HG02884 (cell line): Measurements from ENCODE around the gene ISOC2.
"Not testable (repeated sequence)": the region's sequence is repeated elsewhere in the genome, so short reads cannot be mapped to it uniquely, and the experiment has no call there.

ENCODE experiments used
- ATAC-seq: cut with Tn5 transposase; IDR thresholded peaks from one replicate; pipeline ENCODE4 v1.9.1; 2021; ENCODE audit warnings: mild to moderate bottlenecking, moderate library complexity; ENCODE audit not compliant: unreplicated experiment

Gene ISOC2

GRCh38 chr19:55460670-55461258, 678 bp downstream of the ISOC2 start:
- ATAC-seq: no peak

- ATAC-seq: no peak
These were observed 1.3 kb downstream of the ISOC2 start for GRCh38 chr19:55459950-55460657.

GRCh38 chr19:55459551-55459949, 1.9 kb downstream of the ISOC2 start:
- ATAC-seq: no peak

GRCh38 chr19:55457683-55458457, 3.6 kb downstream of the ISOC2 start:
- no peak for ATAC-seq

DNA sequence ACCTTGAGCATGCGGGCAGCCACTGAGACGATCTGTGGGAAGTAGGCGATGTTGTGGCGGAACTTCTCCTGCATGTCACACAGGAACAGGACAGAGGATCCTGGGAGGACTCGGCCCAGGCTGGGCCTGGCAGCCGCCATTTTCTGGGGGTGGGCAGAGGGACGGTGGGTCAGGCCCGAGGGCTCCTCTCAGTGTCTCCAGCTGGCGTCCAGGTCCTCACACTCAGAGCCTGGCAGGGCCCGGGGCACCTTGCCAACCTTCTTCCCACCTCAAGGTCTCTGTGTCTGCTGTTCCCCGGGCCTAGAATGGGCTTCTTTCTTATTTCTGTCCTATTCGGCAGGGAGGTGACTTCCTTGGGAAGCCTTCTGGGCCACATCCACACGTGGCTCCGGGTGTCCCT, 5.1 kb downstream of the ISOC2 start:
- ATAC-seq: no peak

GRCh38 chr19:55455576-55456235, 5.7 kb downstream of the ISOC2 start:
- no peak for ATAC-seq

GRCh38 chr19:55454787-55455243, 6.6 kb downstream of the ISOC2 start:
- no peak for ATAC-seq

DNA sequence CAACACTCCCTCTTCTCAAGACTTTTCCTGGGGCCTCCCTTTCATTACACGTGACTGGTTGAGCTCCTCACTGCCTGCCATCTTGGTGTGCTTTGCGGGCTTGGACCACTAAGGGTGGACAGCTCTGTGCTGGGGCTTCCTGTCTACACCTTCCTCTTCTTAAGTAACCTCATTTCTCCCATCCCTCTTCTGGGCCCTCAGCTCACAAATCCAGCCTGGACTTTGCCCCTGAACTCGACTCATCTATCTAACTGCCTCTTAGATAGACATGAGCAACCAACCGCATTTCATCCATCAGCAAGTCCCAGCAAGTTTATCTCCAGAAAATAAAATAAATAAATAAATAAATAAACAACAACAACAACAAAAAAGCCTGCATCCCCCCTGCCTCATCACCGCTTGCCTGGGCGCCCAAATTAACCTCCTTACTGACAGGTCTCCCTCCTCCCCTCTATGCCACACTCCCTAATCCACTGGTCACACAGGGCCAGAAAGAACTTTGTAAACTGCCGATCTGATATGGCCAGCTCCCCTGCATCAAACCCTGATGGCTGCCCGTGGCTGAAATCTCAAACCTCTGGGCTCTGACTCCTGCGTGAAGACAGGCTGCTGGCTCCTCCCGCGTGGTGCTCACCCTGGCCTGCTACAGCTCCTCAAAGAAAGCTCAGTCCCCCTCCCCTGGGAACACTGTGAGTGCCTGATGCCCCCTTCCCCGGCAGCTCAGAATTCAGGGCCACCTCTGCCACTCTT, 7.8 kb downstream of the ISOC2 start:
- no peak for ATAC-seq

DNA sequence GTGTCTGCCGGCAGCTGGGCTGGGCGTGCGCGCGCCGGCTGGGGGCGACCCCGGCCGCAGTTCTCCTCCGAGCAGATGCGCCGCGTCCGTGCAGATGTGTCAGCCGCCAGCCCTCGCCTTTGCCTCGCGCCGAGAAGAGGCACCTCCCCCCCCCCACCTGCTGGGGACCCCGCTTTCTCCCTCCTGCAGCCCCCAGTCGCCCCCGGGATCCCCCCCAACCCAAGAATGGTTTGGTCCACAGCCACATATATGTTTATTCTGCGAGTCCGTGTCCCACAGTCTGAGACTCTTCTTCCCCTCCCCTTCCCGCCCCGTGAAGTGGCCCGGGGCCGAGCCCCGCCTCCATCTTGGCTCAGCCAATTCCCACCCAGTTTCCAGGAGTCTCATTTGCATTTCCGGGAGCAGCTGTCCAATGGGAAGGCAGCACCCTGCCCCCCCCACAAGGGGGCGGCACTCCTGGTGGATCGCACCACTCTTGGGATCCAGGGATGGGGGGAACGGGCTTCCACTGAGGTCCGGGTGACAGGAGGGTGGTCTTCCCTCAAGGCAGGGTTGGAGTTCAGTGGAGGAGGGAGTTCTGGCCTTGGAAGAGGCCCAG, 8.6 kb downstream of the ISOC2 start:
- ATAC-seq: no peak

DNA sequence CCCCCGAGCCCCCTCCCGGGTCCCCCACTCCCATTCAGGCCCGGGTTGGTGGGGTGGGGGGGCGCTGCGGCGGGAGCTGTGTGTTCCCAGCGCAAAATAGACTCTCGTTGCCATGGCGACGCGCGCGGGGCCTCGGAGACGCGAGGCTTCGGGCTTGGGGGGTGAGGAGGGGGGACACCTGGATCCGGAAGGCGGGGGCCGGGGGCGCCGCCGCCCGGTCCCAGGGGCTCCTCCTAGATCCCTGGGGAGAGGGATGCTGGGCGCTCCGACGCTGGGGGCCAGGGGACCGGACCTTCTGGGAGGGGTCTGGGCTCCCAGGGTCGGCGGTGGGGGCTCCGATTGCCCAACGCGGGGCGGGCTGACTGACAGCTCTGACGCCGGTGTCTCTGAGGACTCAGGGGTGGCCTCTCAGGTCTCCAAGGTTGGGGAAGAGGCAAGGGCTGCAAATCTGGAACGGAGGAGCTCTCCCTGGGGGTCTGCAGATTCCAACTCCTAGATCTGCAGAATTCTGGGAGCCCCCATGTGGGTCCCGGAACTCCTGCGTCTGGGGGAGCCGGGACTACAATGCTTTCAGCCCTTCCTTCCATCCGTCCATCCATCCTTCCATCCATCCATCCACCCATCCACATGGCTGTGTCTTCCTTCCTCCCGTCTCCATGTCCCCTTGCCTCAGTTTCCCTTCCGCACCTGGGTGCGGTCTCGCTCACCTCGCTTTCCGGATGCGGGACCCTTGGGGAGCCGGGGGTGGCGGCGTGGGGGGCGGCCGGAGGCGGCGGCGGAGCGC, 9.3 kb downstream of the ISOC2 start:
- no peak for ATAC-seq

GRCh38 chr19:55451163-55451964, 10.1 kb downstream of the ISOC2 start:
- no peak for ATAC-seq

GRCh38 chr19:55449469-55449868, 12.0 kb downstream of the ISOC2 start:
- no peak for ATAC-seq

- not testable (repeated sequence) for ATAC-seq
These were observed 13.3 kb downstream of the ISOC2 start for GRCh38 chr19:55448175-55448490.

DNA sequence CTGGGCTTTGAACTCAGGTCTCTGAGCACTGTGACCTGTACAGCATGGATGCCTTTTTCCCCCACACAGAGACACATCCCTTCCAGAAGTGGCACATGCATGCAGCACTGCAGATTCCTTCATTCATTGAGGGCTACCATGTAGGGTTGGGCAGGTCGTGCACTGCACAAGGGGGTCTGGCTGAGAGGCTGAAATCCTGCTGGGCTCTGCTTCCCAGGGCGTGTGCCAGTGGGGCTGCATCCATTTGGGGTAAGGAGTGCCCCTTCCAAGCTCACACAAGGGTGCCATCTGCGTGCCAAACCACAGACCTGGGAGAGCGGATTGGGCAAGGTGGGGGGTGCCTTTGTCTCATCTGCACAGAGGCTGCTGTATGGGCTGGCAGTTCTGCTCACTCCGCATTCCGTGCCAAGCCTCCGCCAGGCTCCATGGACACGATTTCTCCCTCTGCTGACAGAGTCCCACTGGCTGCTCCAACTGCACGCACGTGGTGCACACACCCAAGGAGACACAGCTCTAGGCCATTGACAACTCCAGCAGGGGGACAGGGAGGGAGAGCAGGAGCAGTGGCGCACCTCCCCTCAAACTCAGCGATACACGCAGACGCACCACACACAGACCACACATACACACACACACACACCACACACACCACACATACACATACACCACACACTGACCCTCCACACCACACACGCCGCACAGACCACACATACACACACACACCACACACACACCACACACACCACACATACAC, 13.8 kb downstream of the ISOC2 start:
- ATAC-seq: no peak

DNA sequence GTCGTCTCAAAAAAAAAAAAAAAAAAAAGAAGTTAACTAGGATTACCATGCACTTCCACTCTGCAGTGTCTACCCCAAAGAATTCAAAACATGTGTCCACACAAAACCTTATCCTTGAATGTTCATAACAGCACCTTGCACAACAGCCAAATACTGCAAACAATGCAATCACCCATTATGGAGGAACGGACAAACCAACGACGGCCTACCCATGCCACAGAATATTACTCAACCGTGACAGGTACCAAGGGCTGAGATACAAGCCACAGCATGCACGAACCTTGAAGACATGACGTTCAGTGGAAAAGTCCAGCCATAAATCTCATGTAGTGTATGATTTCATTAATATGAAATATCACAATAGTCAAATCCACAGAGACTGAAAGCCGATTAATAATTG, 15.4 kb downstream of the ISOC2 start:
- no peak for ATAC-seq

DNA sequence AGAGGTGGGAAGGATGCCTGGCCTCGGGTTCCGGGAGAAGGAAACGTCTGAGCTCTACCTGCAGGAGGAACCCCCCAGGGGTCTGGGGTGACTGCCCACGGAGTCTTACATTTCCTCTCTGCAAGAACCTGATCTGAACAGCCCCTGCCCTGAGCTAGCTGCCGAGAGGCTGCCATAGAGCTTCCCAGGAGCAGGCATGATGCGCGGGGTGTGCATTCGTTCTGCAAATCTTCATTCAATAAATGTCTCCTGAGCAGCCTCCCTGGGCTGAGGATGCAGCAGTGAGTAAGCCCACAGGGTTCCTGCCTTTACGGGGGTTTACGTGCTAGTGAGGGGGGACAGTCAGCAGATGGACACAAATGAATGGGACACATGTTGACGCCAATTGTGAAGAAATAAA, 16.8 kb downstream of the ISOC2 start:
- no peak for ATAC-seq

DNA sequence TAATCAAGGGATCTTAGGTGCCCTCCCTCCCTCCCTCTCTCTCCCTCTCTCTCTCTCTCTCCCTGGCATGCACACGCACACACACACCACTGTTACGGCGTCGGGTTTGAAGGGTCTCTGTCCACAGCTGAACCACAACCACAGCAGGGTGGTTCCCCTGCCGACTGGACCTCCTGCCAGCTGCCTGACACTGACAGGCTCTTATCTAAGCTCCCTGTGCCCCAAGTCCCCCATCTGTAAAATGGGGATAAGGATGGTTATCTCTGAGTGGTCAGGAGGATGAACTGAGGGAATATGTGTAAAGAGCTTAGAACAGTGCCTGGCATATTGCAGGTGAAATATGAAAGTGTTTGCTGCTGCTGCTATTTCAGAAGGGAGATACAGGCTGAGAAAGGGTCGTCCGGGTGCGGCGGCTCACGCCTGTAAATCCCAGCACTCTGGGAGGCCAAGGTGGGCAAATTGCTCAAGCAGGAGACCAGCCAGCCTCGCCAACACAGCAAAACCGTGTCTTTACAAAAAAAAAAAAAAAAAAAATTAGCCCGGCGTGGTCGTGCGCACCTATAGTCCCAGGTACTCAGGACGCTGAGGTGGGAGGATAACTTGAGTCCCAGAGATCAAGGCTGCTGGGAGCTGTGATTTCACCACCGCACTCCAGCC, 17.5 kb downstream of the ISOC2 start:
- ATAC-seq: no peak
